Activated CD8-positive, alpha-beta memory T cell treated with anti-CD3 and anti-CD28 coated beads for 24 hours (primary cell): ENCODE measurements around the gene NUBP1.
"Not testable (repeated sequence)": the region's sequence is repeated elsewhere in the genome, so short reads cannot be mapped to it uniquely, and the experiment has no call there.

Source experiments
- DNase-seq: peaks from one replicate; pipeline ENCODE4 v3.0.0-alpha.2; 2020

The NUBP1 gene

GRCh38 chr16:10752843-10753523 is 9.3 kb downstream of the NUBP1 start:
- no peak for DNase-seq

DNA sequence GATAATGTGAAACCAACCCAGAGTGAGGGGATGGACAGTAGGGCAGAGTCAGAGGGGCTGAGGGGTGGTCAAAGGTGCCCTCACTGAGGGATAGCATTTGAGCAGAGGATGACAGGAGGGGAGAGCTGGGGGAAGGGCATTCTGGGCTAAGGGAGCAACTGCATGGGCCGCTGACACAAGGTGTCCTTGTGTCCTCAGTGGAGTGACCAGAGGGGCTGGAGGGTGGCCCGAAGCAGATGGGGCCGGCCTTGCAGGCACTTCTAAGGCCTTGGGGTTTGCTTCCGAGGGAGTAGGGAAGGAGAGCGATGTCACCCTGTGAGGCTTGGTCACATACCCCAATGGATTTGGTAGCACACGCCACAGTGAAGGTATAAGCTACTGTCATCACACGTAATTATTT is 10.0 kb downstream of the NUBP1 start:
- DNase-seq: no peak

- DNase-seq: no peak
Observed at GRCh38 chr16:10754941-10755340, 11.3 kb downstream of the NUBP1 start.

- no peak for DNase-seq
Observed at GRCh38 chr16:10756574-10756973, 12.9 kb downstream of the NUBP1 start.

DNA sequence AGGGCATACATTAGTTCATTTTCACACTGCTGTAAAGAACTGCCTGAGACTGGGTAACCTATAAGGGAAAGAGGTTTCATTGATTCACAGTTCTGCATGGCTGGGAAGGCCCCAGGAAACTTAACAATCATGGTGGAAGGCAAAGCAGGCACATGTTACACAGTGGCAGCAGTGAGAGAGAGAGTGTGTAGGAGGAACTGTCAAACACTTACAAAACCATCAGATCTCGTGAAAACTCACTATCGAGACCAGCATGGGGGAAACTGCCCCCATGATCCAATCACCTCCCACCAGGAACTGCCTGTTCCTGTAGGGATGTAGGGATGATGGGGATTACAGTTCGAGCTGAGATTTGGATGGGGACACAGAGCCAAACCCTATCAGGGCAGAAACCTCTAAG is 17.2 kb downstream of the NUBP1 start:
- DNase-seq: no peak

DNA sequence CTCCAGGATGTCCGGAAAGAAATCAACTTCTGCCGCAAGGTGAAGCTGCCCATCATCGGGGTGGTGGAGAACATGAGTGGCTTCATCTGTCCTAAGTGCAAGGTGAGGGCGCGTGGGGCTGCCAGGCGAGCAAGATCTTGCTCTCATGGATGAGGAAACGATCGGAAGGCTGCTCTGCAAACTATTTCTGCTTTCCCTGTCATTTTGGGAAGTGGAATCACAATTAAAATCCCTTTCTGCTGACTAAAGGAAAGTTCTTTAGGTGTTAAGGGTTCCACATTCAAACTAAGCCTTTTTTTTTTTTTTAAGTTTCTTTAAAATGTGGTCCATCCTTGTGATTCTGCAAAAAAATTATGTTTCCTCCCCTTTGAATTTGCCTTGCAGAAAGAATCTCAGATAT is 17.7 kb downstream of the NUBP1 start:
- DNase-seq: no peak

DNA sequence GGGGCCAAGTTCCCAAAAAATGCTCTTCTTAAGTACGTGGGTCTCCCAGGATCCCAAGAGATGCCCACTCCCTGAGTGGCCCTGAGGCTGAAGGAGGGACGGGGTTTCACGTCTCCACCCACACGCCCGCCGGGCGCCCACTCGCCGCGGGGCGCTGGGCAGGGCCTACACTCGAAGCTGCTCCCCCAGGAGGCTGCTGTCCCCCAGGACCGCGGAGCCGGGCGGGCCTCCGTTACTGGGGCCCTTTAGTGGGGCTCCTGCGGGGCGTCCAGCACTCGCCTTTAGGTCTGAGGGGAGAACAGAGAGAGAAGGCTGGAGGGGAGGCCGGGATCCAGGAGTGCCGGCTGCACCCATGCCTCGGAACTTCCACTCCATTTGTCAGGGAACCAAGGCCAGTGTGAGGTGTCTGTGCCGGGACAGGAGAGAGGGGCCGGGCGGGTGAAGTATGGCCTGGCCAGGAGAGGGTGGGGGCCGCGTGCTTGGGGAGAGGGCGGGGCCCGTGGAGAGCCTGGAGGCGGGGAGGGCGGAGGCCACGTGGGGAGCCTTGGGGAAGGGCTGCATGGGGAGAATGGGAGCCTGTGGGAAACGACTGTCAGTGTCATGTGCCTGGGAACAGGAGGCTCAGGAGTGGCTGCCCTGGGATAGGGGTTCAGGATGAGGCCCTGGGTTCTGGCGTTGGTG is 18.8 kb downstream of the NUBP1 start:
- no peak for DNase-seq

DNA sequence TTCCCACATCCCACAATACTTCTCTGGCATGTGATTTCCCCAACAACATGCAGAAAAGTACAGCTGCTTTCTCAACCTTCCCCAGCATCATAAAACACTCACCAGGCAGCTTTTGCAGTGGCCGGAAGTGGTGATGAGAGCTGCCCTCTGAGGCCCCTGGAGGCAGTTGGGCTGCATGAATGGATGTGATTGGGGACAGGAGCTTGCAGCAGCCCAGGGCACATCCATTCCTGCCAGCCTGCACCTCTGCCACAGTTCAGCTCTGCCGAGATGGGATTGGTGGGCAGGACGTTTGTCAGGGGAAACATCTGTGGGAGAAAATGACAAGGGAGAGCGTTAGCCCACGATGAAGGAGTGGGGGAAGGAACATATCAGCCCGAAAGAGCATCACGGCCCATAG is 19.8 kb downstream of the NUBP1 start:
- no peak for DNase-seq

DNA sequence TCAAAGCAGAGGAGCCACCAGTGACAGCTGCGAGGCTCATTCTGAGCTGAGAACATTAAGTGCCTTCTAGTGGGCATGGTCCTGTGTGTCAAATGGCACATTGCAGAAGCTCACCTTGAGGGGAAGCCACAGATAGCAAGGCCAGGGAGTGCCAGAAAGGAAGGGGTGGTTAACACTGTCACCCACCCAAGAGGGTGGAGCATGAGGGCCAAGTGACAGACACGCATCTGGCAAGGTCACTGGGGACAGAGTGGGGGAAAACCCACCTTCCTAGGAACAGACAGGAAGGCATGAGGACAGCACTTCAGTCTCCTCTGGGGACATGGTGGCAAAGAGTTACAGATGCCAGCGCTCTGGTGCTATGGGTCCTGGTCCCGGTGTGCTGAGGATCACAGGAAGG is 22.1 kb downstream of the NUBP1 start:
- no peak for DNase-seq

DNA sequence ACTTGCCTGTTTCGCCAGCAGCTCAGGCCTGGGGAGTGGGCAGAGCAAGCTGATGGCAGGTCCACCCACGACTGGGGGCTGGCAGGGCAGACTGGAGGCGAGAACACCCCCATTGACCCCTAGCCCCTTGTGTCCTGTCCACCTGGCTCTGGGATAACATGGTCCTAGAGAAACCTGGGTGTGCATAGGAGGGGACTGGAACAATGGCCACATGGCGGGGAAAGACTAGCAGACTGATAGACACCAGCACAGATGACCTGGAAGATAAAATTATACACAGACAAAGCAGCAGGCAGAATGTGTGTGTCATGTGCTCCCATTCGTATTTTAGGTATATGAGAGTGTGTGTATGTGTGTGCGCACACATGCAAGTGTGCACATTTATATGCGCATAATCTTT is 23.5 kb downstream of the NUBP1 start:
- no peak for DNase-seq

- DNase-seq: no peak
Observed at GRCh38 chr16:10769381-10769780, 25.7 kb downstream of the NUBP1 start.

- DNase-seq: no peak
Observed at GRCh38 chr16:10770907-10771306, 27.3 kb downstream of the NUBP1 start.

GRCh38 chr16:10776280-10776679 is 32.6 kb downstream of the NUBP1 start:
- no peak for DNase-seq

GRCh38 chr16:10776923-10777322 is 33.3 kb downstream of the NUBP1 start:
- not testable (repeated sequence) for DNase-seq

DNA sequence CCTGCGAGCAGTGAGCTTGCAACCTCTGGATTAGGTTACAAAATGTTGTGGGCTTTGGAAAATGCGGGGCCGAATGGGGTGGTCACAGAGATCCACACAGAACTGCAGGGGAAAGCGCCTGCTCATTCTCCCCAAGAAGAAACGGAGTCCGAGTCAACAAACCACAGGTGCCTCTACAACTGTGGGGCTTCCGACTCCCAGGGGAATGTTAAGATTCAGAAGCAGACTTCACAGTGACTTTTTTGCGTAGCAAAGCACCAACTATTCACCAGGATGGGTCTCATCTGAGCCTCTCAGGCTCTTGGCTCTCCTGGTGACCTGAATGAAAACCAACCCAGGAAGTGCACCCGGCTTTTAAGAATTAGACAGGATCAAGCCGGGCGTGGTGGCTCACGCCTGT is 33.7 kb downstream of the NUBP1 start:
- DNase-seq: no peak

- DNase-seq: not testable (repeated sequence)
Observed at GRCh38 chr16:10779908-10780307, 36.3 kb downstream of the NUBP1 start.

GRCh38 chr16:10780628-10781027 is 37.0 kb downstream of the NUBP1 start:
- DNase-seq: no peak

DNA sequence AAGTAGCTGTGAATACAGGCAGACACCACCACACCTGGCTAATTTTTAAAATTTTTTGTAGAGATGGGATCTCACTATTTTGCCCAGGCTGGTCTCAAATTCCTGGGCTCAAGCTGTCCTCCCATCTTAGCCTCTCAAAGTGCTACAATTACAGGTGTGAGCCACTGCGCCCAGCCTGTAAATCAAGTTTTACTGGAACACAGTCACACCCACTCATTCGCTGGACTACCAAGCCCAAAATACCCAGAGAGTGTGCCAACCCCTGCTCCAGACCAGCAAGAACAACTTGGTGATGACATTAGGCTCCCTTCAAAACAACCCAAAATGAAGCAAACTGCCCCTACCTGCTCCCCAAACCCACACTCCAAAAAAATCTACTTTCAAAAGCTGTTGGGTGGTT is 39.0 kb downstream of the NUBP1 start:
- DNase-seq: no peak

GRCh38 chr16:10787304-10787703 is 43.7 kb downstream of the NUBP1 start:
- DNase-seq: no peak

GRCh38 chr16:10788630-10789029 is 45.0 kb downstream of the NUBP1 start:
- DNase-seq: not testable (repeated sequence)

- DNase-seq: no peak
Observed at GRCh38 chr16:10791048-10791447, 47.4 kb downstream of the NUBP1 start.

DNA sequence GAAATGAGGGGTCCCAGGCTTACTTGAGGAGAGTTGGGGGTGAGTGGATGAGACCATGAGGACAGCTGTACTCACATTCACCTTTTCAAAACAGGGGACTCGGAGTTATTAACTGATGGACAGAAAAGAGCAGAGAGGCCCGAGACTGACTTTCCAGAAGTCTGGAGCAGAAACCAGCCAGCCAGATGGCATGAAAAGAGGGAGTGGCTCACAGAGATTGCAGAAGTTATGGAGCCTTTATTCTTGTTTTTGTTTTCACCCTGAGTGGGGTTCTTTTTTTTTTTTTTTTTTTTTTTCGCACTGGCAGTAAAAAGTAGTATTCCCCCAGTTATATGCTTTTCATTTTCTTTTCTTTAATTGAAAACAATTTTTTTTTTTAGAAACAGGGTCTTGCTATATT is 56.1 kb downstream of the NUBP1 start:
- no peak for DNase-seq

DNA sequence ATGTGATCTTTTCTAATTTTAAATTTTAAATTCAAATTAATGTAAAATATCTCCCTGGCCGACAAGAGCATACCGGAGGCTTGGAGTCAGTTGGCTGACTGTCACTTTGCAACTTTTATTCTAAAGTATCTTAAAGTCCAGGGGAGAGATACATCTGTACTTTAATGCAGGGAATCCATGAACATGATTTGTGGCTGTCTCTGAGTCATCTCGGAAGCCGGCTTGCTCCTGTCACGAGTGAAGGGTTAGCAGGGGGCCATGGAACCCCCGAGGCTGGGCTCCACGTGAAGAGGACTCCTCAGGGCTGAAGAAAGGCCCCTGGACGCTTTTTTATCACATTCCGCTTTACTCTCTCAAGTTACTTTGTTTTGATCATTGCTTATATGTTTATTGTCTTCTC is 61.7 kb downstream of the NUBP1 start:
- DNase-seq: no peak

DNA sequence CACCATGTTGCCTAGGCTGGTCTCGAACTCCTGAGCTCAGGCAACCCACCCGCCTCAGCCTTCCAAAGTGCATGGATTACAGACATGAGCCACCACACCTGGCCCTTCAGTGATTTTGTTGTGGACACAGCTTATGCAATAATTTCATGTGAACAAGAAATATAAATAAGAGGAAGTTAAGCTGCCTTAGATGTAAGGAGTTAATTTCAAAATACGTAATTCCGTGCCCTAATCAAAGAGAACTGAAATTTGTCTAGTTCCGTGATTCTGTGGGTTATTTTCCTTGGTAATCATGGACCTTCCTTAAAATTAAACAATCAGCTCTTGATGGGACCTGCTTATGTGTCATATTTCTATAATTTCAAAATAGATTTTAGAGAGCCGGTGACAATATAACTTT is 63.1 kb downstream of the NUBP1 start:
- DNase-seq: no peak

DNA sequence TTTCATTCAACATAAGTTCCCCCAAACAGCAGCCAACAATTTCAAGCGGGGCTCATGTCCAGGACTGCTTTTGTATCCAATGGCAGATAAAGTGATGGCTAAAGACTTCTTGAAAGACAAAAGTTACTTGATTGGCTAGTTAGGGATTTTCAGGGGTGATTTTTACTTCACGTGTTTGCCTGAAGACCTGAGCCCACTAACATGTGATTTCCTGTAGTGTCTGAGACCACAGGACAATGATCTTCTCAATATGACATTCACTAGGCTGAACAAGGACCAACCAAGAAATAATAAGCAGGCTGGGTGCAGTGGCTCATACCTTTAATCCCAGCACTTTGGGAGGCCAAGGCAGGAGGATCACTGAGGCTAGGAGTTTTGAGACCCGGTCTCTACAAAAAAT is 64.6 kb downstream of the NUBP1 start:
- DNase-seq: no peak
